Measurements from ENCODE around the gene RBM33. TPM values are rescaled to one million over a fixed set of nuclear protein-coding genes. Genes with fewer than 3 reads are reported as not detected.

Gene RBM33
- total and polyA plus RNA-seq, 10 donors = 9.7 to 109 (median 90.0) TPM

DNA sequence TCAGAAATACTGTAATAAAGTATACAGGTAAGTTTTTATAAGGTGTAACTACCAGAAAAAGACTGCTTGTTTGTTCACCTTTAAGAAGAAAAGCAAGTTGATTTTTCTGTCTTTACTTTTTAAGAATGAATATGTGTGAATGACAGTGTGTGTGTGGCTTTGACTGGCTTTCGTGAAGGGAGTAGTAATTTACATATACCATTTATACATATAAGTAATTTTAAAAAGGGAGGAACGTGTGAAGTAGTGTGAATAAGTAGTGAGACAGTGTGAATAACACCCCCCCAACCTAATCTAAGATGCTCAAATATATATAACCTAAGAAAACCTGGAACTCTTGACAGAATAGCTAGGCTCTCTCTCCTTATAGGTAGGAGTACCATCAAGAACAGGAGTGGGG is 33.2 kb downstream of the RBM33 start:
- WGBS, 5 donors = 76 to 87% (median 82%) methylated on average over 2 of the region's 2 CpGs
- TF ChIP-seq CTCF (IDR thresholded peaks at IDR 0.05 in 8 of 11, conservative IDR thresholded peaks at IDR 0.05 in 3 of 11) (no peak), POLR2AphosphoS5 (IDR thresholded peaks at IDR 0.05) (no peak), POLR2A (IDR thresholded peaks at IDR 0.05) (no peak)
- no peak overlapping the region for H3K27ac ChIP-seq
- H3K36me3 ChIP-seq = peaks cover 0 to 75% (median 26%) of the 10 kb centered on the region in 6 donors
- H3K9me3 ChIP-seq = no peaks in the 10 kb centered on the region
- no peaks in the 10 kb centered on the region for H3K27me3 ChIP-seq (replicated peaks in 1 of 7)
- intact Hi-C loops (cut with DNase I; ENCODE audit: low total_unique reads) = no loop called here
- H3K4me3 ChIP-seq = no peak overlapping the region
- H3K4me1 ChIP-seq = peaks cover 4 to 62% (median 19%) of the 10 kb centered on the region in 6 donors
- no peak for DNase-seq

GRCh38 chr7:155680124-155680523 is 35.7 kb downstream of the RBM33 start:
- Histone ChIP-seq H3K4me1 (peaks cover 4 to 77% (median 21%) of the 10 kb centered on the region in 6 donors), H3K27me3 (replicated peaks in 1 of 7) (no peaks in the 10 kb centered on the region), H3K4me3 (no peak overlapping the region), H3K27ac (no peak overlapping the region), H3K9me3 (no peaks in the 10 kb centered on the region), H3K36me3 (peaks cover 0 to 85% (median 28%) of the 10 kb centered on the region in 6 donors)
- intact Hi-C loops (cut with DNase I; ENCODE audit: low total_unique reads) = no loop called here
- no peak for TF ChIP-seq POLR2A (IDR thresholded peaks at IDR 0.05)
- TF ChIP-seq POLR2AphosphoS5 (IDR thresholded peaks at IDR 0.05) = no peak
- TF ChIP-seq CTCF (IDR thresholded peaks at IDR 0.05 in 8 of 11, conservative IDR thresholded peaks at IDR 0.05 in 3 of 11) = no peak
- DNase-seq = no peak
- 93 to 98% (median 96%) methylated on average over 3 of the region's 3 CpGs for WGBS, 5 donors

DNA sequence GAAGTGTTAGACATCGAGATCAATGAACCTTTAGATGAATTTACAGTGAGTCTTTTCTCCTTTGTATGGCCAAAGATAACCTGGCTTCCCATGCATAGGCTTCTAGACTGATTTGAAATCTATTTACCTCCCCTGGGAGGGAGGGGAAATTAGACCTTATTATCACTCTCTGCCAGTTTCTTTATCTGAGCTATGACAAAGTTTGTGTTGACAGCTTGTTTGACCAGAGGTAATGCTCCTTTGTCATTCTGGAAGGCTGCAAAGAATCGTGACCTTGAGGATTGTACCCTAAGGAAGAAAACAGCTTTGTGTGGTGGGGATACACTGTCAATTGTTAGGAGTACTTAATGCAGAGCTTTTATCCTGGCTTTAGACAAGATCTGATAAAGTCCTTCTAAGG is 36.4 kb downstream of the RBM33 start:
- WGBS, 5 donors = 73 to 91% (median 91%) methylated on average over 2 of the region's 2 CpGs
- H3K4me1 ChIP-seq = peaks cover 4 to 76% (median 18%) of the 10 kb centered on the region in 6 donors
- no peak for DNase-seq
- H3K4me3 ChIP-seq = no peak overlapping the region
- no peaks in the 10 kb centered on the region for H3K27me3 ChIP-seq (replicated peaks in 1 of 7)
- peaks cover 3 to 90% (median 30%) of the 10 kb centered on the region in 6 donors for H3K36me3 ChIP-seq
- TF ChIP-seq POLR2A (IDR thresholded peaks at IDR 0.05) = no peak
- TF ChIP-seq POLR2AphosphoS5 (IDR thresholded peaks at IDR 0.05) = no peak
- no peak overlapping the region for H3K27ac ChIP-seq
- no peaks in the 10 kb centered on the region for H3K9me3 ChIP-seq
- intact Hi-C loops (cut with DNase I; ENCODE audit: low total_unique reads) = no loop called here

DNA sequence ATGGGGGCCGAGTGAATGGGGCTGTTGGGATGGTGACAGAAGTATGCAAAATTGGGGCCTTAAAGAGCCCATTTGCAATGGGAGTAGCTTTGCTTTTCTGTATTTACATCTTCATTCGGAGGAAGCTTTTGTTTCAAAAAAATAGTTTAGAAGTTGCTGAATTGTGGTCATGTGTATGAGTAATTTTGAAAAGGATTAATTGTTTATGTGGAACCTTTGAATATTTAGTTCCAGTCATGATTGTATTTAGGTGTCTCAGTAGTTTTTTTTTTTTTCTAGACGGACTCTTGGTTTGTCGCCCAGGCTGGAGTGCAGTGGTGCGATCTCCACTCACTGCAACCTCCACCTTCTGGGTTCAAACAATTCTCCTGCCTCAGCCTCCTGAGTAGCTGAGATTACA is 37.2 kb downstream of the RBM33 start:
- H3K36me3 ChIP-seq = peaks cover 3 to 95% (median 36%) of the 10 kb centered on the region in 6 donors
- peaks cover 0 to 68% (median 10%) of the 10 kb centered on the region in 6 donors for H3K4me1 ChIP-seq
- no peak for DNase-seq
- intact Hi-C loops (cut with DNase I; ENCODE audit: low total_unique reads) = no loop called here
- no peak overlapping the region for H3K4me3 ChIP-seq
- no peak overlapping the region for H3K27ac ChIP-seq
- H3K9me3 ChIP-seq = peaks cover 0 to 7% (median under 1%) of the 10 kb centered on the region in 8 donors
- WGBS, 5 donors = 79 to 86% (median 82%) methylated on average over 5 of the region's 5 CpGs
- H3K27me3 ChIP-seq (replicated peaks in 1 of 7) = no peaks in the 10 kb centered on the region
- TF ChIP-seq CTCF (IDR thresholded peaks at IDR 0.05 in 8 of 11, conservative IDR thresholded peaks at IDR 0.05 in 3 of 11) (no peak), POLR2A (IDR thresholded peaks at IDR 0.05) (no peak), POLR2AphosphoS5 (IDR thresholded peaks at IDR 0.05) (no peak)

GRCh38 chr7:155682484-155682883 is 38.0 kb downstream of the RBM33 start:
- TF ChIP-seq POLR2A (IDR thresholded peaks at IDR 0.05) = no peak
- no peak for TF ChIP-seq CTCF (IDR thresholded peaks at IDR 0.05 in 8 of 11, conservative IDR thresholded peaks at IDR 0.05 in 3 of 11)
- no peak for TF ChIP-seq POLR2AphosphoS5 (IDR thresholded peaks at IDR 0.05)
- no peaks in the 10 kb centered on the region for H3K27me3 ChIP-seq (replicated peaks in 1 of 7)
- DNase-seq = no peak
- WGBS, 5 donors = 93 to 97% (median 95%) methylated on average over 5 of the region's 5 CpGs
- peaks cover 0 to 12% (median 2%) of the 10 kb centered on the region in 8 donors for H3K9me3 ChIP-seq
- H3K4me1 ChIP-seq = peaks cover 0 to 60% (median 3%) of the 10 kb centered on the region in 6 donors
- intact Hi-C loops (cut with DNase I; ENCODE audit: low total_unique reads) = no loop called here
- peaks cover 3 to 90% (median 36%) of the 10 kb centered on the region in 6 donors for H3K36me3 ChIP-seq
- no peak overlapping the region for H3K27ac ChIP-seq
- no peak overlapping the region for H3K4me3 ChIP-seq
